GM12878 (cell line): ENCODE data around the gene CDYL.

Experiments
- MXI1 ChIP-seq: fragments of 150-350 bp; IDR thresholded peaks from 2 replicates; pipeline ENCODE4 v1.6.1; 2011; ENCODE audit warnings: low read depth, mild to moderate bottlenecking, inconsistent platforms, low read length, improper control_type of control experiment
- NRF1 ChIP-seq: conservative IDR thresholded peaks from 2 replicates; pipeline ENCODE4 v1.6.1; 2011; ENCODE audit warnings: mild to moderate bottlenecking, low read depth, low read length, improper control_type of control experiment
- SIN3A ChIP-seq: IDR thresholded peaks from 2 replicates; pipeline ENCODE4 v1.6.1; 2012; ENCODE audit warnings: low read depth, low read length, improper control_type of control experiment

DNA sequence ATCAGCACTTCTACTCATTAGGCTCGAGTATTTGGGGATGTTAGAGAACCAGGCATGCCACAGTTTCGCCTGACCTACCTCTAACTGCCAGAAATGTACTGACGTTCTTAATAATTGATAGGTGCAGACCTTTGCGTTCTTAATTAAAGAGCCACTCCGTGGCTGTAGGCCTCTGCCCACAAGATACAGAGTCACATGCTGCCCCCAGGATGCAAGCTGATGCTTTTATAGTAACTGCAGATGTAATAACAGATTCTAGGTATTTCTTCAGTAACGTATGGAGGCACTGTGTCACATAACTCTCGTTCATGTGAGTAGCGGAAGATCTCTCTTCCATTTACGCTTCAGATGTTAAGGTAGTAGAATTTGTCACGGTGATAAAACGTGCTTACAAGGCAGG lies 114.4 kb downstream of the CDYL start:
- TF ChIP-seq SIN3A (no peak), MXI1 (no peak), NRF1 (no peak)
